ENCODE results near the gene SMARCD3.

Gene SMARCD3

DNA sequence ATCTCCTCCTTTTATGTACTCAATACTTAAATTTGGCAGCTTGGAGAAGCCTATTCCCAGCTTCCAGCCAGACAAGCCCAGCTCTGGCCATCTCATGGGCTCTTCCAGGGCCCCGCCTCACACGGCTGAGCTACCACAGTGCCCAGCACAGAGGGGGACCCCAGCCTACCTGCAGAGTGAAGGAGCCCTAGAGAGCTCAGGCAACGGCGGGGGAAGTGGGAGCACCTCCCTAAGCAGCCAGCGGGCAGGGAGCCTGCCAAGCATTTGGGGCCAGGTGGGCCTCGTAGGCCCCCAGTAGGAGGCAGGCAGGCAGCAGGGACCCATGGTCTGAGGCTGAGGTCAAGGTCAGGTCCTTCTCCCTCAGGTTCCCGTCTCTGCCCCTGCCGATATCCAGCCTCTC lies 29.1 kb upstream of the SMARCD3 start:
- no peak overlapping the region for H3K4me3 ChIP-seq (replicated peaks; ENCODE audit: low read depth, low read length)
- DNase-seq (ENCODE audit: extremely low read depth, low read depth), result no peak
- TF ChIP-seq, protein P1, sequence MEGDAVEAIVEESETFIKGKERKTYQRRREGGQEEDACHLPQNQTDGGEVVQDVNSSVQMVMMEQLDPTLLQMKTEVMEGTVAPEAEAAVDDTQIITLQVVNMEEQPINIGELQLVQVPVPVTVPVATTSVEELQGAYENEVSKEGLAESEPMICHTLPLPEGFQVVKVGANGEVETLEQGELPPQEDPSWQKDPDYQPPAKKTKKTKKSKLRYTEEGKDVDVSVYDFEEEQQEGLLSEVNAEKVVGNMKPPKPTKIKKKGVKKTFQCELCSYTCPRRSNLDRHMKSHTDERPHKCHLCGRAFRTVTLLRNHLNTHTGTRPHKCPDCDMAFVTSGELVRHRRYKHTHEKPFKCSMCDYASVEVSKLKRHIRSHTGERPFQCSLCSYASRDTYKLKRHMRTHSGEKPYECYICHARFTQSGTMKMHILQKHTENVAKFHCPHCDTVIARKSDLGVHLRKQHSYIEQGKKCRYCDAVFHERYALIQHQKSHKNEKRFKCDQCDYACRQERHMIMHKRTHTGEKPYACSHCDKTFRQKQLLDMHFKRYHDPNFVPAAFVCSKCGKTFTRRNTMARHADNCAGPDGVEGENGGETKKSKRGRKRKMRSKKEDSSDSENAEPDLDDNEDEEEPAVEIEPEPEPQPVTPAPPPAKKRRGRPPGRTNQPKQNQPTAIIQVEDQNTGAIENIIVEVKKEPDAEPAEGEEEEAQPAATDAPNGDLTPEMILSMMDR (IDR thresholded peaks at IDR 0.05; ENCODE audit: low read depth, low read length, missing control alignments), result no peak

DNA sequence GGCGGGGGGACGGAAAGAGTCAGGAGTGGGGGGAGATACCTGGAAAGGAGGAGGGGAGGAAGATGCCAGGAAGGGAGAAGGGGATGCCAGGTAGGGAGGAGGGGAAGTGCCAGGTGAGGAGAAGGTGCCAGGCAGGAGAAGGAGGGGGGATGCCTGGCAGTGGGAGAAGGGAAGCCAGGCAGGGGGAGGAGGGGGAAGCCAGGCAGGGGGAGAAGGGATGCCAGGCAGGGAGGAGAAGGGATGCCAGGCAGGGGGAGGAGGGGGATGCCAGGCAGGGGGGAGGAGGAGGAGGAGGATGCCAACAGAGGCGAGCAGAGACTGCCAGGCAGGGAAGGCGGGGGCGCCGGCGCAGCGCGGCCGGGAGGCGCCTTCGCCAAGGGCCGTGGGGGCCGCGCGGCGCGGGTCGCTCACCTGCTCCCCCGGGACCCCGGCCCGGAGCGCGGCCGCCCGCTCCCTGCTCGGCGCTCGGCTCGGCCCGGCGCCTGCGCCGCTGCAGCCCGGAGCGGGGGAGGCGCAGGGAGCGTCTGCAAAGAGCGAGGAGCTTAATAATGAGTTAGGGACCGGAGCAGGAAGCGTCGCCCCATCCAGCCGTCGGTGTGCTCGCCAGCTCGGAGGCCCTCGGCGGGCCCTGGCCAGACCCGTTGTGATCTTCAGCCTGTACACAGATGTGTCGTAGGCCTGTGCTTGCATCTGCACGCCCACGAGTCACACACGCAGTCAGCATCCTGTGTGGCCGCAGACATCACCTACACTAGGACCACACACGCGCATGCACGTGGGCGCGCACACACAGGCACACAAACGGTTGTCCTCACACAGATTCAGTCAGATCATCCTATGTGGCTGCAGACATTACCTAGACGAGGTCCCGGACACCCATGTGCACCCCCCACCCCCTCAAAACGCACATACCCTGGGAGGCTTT lies 28.4 kb upstream of the SMARCD3 start:
- peak overlapping the region; percentile 15 for H3K4me3 ChIP-seq (replicated peaks; ENCODE audit: low read depth, low read length)
- DNase-seq (ENCODE audit: extremely low read depth, low read depth), result peak; percentile 17
- TF ChIP-seq, protein P1 (IDR thresholded peaks at IDR 0.05; ENCODE audit: low read depth, low read length, missing control alignments), result no peak

DNA sequence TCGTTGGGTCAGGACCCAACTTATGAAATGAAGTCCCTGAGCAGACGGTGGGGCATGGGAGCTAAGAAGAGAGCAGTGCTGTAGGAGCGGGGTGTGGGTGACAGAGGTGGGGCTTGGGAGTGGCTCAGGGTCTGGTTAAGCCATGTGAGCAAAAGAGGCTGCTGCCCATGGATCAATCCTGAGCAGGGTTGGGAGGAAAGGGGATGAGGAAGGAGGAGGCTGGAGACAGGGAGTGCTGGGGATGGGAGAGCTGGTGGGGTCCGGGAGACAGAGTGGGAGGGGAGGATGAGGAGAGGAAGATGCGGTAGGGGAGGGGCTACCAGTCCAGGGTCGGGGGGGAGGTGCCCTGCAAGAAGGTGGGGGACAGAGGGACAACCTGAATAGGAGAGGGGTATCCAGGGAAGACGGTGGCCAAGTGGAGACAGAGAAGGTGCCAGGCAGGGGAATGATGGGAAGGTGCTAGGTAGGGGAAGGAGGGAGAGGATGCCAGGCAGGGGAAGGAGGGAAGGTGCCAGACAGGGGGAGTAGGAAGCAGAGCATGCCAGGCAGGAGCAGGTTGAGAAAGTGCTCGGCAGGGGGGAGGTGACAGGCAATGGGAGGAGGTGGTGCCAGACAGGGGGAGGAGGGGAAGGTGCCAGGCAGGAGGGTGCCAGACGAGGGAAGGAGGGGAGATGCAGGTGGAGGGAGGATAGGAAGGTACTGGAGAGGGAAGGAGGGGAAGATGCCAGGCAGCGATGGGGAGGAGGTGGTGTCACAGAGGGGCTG lies 27.5 kb upstream of the SMARCD3 start:
- TF ChIP-seq, protein P1 (IDR thresholded peaks at IDR 0.05; ENCODE audit: low read depth, low read length, missing control alignments), result no peak
- DNase-seq (ENCODE audit: extremely low read depth, low read depth), result no peak
- no peak overlapping the region for H3K4me3 ChIP-seq (replicated peaks; ENCODE audit: low read depth, low read length)

DNA sequence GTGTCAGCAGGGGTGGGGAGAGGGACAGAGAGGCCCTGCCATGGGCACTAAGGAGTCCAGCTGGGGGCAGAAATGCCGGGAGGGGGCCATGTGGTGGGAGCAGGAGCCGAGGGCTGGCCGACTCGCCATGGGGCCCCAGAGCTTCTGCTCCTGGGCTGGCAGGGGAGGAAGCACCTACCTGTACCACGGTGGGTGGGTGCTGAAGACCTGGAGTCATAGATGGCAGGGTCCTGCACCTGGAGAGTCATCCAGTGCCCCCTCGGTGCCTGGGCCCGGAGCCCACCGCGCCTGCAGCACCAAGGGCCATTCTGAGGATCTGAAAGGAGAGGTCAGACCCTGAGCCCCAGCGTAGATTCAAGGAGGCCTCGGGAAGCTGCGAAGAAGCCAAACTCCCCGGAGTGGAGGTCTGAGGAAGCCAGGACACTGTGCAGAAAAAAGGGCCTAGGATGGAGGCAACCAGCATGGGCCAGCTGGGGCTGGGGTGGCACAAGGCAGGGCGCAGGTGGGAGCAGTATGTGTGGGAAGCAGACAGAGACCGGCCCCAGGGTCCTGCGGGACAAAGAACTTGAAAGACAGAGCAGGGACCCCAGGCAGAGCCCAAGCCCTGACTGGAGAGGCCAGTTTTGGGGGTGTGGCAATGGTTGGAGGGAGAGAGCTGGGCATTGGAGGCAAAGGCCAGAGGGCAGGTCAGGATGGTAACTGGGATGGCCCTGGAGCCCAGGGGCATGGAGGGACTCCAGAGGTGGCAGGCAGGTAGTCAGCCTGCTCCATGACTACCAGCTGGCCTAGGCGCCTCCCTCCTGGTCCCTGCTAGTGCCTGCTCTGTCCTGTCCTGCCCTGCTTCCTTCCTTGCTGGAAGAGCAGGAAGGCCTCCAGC lies 26.7 kb upstream of the SMARCD3 start:
- no peak for DNase-seq (ENCODE audit: extremely low read depth, low read depth)
- TF ChIP-seq, protein P1 (IDR thresholded peaks at IDR 0.05; ENCODE audit: low read depth, low read length, missing control alignments), result no peak
- H3K4me3 ChIP-seq (replicated peaks; ENCODE audit: low read depth, low read length), result no peak overlapping the region

DNA sequence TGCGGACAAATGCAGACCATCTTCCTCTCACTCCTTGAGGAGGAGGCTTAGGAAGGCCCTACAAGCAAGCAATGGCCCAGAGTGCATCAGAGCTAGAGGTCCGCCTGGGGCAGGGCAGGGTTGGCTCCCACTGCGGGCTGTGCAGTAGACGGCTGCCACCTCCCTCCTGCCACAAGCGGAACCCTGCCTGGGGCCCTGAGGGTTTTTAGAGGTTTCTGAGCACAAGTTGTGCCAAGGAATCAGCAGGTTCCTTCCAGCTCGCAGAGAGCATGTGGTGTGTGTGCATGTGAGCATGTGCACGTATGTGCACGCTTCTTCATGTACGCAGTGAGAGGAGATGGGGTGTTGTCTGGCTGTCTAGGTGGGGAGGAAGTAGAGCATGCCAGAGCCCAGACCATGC lies 25.9 kb upstream of the SMARCD3 start:
- DNase-seq (ENCODE audit: extremely low read depth, low read depth), result no peak
- H3K4me3 ChIP-seq (replicated peaks; ENCODE audit: low read depth, low read length), result no peak overlapping the region
- TF ChIP-seq, protein P1 (IDR thresholded peaks at IDR 0.05; ENCODE audit: low read depth, low read length, missing control alignments), result no peak

DNA sequence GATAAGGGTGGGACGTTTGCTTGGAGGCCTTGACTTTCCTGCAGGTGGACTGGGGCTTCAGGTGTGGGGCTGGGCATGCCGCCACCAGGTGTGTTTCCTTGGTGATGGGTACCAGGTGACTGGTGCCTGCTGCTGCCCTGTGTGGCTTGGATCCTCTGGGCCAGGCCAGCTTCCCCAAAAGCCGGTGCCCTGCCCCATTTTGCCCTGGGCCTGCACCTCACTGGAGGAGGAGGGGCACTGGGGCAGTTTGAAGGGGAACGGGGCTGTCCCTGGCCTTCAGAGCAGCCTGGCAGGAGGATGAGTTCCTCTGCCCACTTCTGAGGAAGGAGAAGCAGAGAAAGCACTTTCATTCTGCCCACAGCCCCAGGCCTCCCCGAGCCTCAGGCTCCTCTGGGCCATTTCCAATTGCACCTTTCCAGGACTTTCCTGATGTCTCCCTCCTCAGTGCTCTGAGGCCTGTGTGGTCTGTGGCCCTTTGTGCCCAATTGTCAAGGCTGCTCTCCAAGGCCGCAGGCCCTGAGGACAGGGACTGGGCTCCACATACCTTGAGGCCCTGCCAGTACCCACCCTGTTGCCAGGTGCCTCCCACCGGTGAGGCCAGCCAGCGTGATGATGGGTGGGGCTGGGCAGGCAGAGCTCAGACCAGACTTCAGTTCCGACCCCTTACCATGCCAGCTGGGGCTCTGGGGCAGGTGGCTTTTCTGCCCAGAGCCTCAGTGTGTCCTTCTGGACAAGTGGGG lies 25.3 kb upstream of the SMARCD3 start:
- no peak for DNase-seq (ENCODE audit: extremely low read depth, low read depth)
- H3K4me3 ChIP-seq (replicated peaks; ENCODE audit: low read depth, low read length), result no peak overlapping the region
- TF ChIP-seq, protein P1 (IDR thresholded peaks at IDR 0.05; ENCODE audit: low read depth, low read length, missing control alignments), result no peak

Measured in HFF-Myc (cell line).